ENCODE results near the gene FICD.

Gene FICD

GRCh38 chr12:108505129-108505528 is 9.9 kb upstream of the FICD start:
- no peak for DNase-seq (ENCODE audit: low read depth)
- H3K4me3 ChIP-seq (ENCODE audit: low read length), result no peak overlapping the region
- no peak for TF ChIP-seq CTCF (conservative IDR thresholded peaks at IDR 0.05; ENCODE audit: low read length)

- TF ChIP-seq CTCF (conservative IDR thresholded peaks at IDR 0.05; ENCODE audit: low read length), result no peak
- DNase-seq (ENCODE audit: low read depth), result no peak
- no peak overlapping the region for H3K4me3 ChIP-seq (ENCODE audit: low read length)
These were observed 7.0 kb upstream of the FICD start for GRCh38 chr12:108507971-108508642.

GRCh38 chr12:108509806-108510205 is 5.3 kb upstream of the FICD start:
- no peak for DNase-seq (ENCODE audit: low read depth)
- no peak for TF ChIP-seq CTCF (conservative IDR thresholded peaks at IDR 0.05; ENCODE audit: low read length)
- no peak overlapping the region for H3K4me3 ChIP-seq (ENCODE audit: low read length)

GRCh38 chr12:108510836-108511235 is 4.2 kb upstream of the FICD start:
- no peak overlapping the region for H3K4me3 ChIP-seq (ENCODE audit: low read length)
- no peak for DNase-seq (ENCODE audit: low read depth)

GRCh38 chr12:108511633-108512540 is 3.2 kb upstream of the FICD start:
- H3K4me3 ChIP-seq (ENCODE audit: low read length), result no peak overlapping the region
- peak; percentile 82 for TF ChIP-seq CTCF (conservative IDR thresholded peaks at IDR 0.05; ENCODE audit: low read length)
- peak; percentile 61 for DNase-seq (ENCODE audit: low read depth)

More at GRCh38 chr12:108510836-108511235, 4.2 kb upstream of the FICD start:
- TF ChIP-seq CTCF (conservative IDR thresholded peaks at IDR 0.05; ENCODE audit: low read length), result no peak

GRCh38 chr12:108514468-108514972 is 557 bp upstream of the FICD start:
- no peak for DNase-seq (ENCODE audit: low read depth)
- no peak for TF ChIP-seq CTCF (conservative IDR thresholded peaks at IDR 0.05; ENCODE audit: low read length)
- peak overlapping the region; percentile 53 for H3K4me3 ChIP-seq (ENCODE audit: low read length)

Data from AG10803 (cell line).